ENCODE results near the gene ZNF791.

GRCh38 chr19:12581100-12581499 lies 29.6 kb upstream of the ZNF791 start:
- TF ChIP-seq POLR2AphosphoS5 (IDR thresholded peaks at IDR 0.05) (no peak), CTCF (IDR thresholded peaks at IDR 0.05) (no peak)
